SK-N-SH treated with all-trans-retinoic acid at 6 μM for 48 hours (cell line): ENCODE data around the gene TRMT61A.

Source experiments
- ATAC-seq: fragments of 200-7000 bp; cut with Tn5 transposase; 3 replicates; pipeline ENCODE4 v1.9.1; 2020; ENCODE audit warnings: mild to moderate bottlenecking, moderate library complexity
- ARNTL ChIP-seq: fragments of 450-650 bp; formaldehyde crosslinking; IDR thresholded peaks from 2 replicates; pipeline ENCODE4 v1.5.0; 2020; ENCODE audit warnings: low read depth, mild to moderate bottlenecking, moderate library complexity, borderline replicate concordance
- CREB5 ChIP-seq: fragments of 250-450 bp; sonication (Bioruptor Pico); IDR thresholded peaks from 2 replicates; pipeline ENCODE4 v1.5.1; 2020; ENCODE audit warnings: low read depth, mild to moderate bottlenecking, moderate library complexity
- CSDC2 ChIP-seq: fragments of 250-450 bp; sonication (Bioruptor Pico); IDR thresholded peaks from 2 replicates; pipeline ENCODE4 v1.5.0; 2020; ENCODE audit warnings: mild to moderate bottlenecking, moderate library complexity
- CSRNP3 ChIP-seq: fragments of 250-450 bp; sonication (Bioruptor Pico); IDR thresholded peaks from 2 replicates; pipeline ENCODE4 v1.5.1; 2021; ENCODE audit warnings: mild to moderate bottlenecking, moderate library complexity
- GLIS3 ChIP-seq: fragments of 250-450 bp; sonication (Bioruptor Pico); IDR thresholded peaks from 2 replicates; pipeline ENCODE4 v1.5.0; 2020; ENCODE audit warnings: mild to moderate bottlenecking, moderate library complexity
- OSR1 ChIP-seq: fragments of 250-450 bp; sonication (Bioruptor Pico); IDR thresholded peaks from 2 replicates; pipeline ENCODE4 v1.8.0; 2022; ENCODE audit warnings: moderate library complexity, mild to moderate bottlenecking, inconsistent platforms
- PPARA ChIP-seq: fragments of 250-450 bp; sonication (Bioruptor Pico); IDR thresholded peaks from 2 replicates; pipeline ENCODE4 v1.5.0; 2020; ENCODE audit warnings: mild to moderate bottlenecking, borderline replicate concordance
- RARB ChIP-seq: fragments of 250-450 bp; sonication (Bioruptor Pico); IDR thresholded peaks from 2 replicates; pipeline ENCODE4 v1.8.0; 2021; ENCODE audit warnings: mild to moderate bottlenecking, moderate library complexity
- SNAI2 ChIP-seq: fragments of 250-450 bp; sonication (Bioruptor Pico); IDR thresholded peaks from 2 replicates; pipeline ENCODE4 v1.5.0; 2020; ENCODE audit warnings: mild to moderate bottlenecking, moderate library complexity
- TOX ChIP-seq: fragments of 250-450 bp; sonication (Bioruptor Pico); IDR thresholded peaks from 2 replicates; pipeline ENCODE4 v1.8.0; 2021; ENCODE audit warnings: mild to moderate bottlenecking, moderate library complexity, borderline replicate concordance
- ZFP3 ChIP-seq: fragments of 250-450 bp; sonication (Bioruptor Pico); IDR thresholded peaks from 2 replicates; pipeline ENCODE4 v1.5.0; 2020; ENCODE audit warnings: mild to moderate bottlenecking, moderate library complexity
- ZFP30 ChIP-seq: fragments of 450-650 bp; formaldehyde crosslinking; IDR thresholded peaks from 2 replicates; pipeline ENCODE4 v1.5.0; 2022; ENCODE audit warnings: mild to moderate bottlenecking, moderate library complexity
- ZNF8 ChIP-seq: fragments of 450-650 bp; formaldehyde crosslinking; IDR thresholded peaks from 2 replicates; pipeline ENCODE4 v1.5.0; 2020; ENCODE audit warnings: mild to moderate bottlenecking, moderate library complexity
- TF ChIP-seq, protein P1 (sequence below): fragments of 250-450 bp; sonication (Bioruptor Pico); IDR thresholded peaks from 2 replicates; pipeline ENCODE4 v1.5.0; 2020; ENCODE audit warnings: mild to moderate bottlenecking, moderate library complexity
- TF ChIP-seq, protein P2 (sequence below): fragments of 250-450 bp; sonication (Bioruptor Pico); IDR thresholded peaks from 2 replicates; pipeline ENCODE4 v1.8.0; 2020; ENCODE audit warnings: mild to moderate bottlenecking, moderate library complexity, borderline replicate concordance
- TF ChIP-seq, protein P3 (sequence below): fragments of 250-450 bp; sonication (Bioruptor Pico); IDR thresholded peaks from 2 replicates; pipeline ENCODE4 v1.8.0; 2021; ENCODE audit warnings: low read depth, mild to moderate bottlenecking, moderate library complexity, borderline replicate concordance

The TRMT61A gene

GRCh38 chr14:103507751-103508150 is 21.2 kb upstream of the TRMT61A start:
- TF ChIP-seq SNAI2, result no peak
- TF ChIP-seq TOX (CRISPR knock-in tag), result no peak
- TF ChIP-seq PPARA (CRISPR knock-in tag), result no peak
- TF ChIP-seq, protein P1, sequence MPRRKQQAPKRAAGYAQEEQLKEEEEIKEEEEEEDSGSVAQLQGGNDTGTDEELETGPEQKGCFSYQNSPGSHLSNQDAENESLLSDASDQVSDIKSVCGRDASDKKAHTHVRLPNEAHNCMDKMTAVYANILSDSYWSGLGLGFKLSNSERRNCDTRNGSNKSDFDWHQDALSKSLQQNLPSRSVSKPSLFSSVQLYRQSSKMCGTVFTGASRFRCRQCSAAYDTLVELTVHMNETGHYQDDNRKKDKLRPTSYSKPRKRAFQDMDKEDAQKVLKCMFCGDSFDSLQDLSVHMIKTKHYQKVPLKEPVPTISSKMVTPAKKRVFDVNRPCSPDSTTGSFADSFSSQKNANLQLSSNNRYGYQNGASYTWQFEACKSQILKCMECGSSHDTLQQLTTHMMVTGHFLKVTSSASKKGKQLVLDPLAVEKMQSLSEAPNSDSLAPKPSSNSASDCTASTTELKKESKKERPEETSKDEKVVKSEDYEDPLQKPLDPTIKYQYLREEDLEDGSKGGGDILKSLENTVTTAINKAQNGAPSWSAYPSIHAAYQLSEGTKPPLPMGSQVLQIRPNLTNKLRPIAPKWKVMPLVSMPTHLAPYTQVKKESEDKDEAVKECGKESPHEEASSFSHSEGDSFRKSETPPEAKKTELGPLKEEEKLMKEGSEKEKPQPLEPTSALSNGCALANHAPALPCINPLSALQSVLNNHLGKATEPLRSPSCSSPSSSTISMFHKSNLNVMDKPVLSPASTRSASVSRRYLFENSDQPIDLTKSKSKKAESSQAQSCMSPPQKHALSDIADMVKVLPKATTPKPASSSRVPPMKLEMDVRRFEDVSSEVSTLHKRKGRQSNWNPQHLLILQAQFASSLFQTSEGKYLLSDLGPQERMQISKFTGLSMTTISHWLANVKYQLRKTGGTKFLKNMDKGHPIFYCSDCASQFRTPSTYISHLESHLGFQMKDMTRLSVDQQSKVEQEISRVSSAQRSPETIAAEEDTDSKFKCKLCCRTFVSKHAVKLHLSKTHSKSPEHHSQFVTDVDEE (CRISPR knock-in tag), result no peak
- TF ChIP-seq ARNTL (CRISPR knock-in tag), result no peak
- no peak for TF ChIP-seq CSDC2 (CRISPR knock-in tag)
- no peak for TF ChIP-seq ZFP30 (CRISPR knock-in tag)
- TF ChIP-seq CREB5 (CRISPR knock-in tag), result no peak
- TF ChIP-seq, protein P2, sequence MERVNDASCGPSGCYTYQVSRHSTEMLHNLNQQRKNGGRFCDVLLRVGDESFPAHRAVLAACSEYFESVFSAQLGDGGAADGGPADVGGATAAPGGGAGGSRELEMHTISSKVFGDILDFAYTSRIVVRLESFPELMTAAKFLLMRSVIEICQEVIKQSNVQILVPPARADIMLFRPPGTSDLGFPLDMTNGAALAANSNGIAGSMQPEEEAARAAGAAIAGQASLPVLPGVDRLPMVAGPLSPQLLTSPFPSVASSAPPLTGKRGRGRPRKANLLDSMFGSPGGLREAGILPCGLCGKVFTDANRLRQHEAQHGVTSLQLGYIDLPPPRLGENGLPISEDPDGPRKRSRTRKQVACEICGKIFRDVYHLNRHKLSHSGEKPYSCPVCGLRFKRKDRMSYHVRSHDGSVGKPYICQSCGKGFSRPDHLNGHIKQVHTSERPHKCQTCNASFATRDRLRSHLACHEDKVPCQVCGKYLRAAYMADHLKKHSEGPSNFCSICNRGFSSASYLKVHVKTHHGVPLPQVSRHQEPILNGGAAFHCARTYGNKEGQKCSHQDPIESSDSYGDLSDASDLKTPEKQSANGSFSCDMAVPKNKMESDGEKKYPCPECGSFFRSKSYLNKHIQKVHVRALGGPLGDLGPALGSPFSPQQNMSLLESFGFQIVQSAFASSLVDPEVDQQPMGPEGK, result no peak
- no peak for TF ChIP-seq ZNF8 (CRISPR knock-in tag)
- TF ChIP-seq CSRNP3 (CRISPR knock-in tag), result no peak
- TF ChIP-seq OSR1 (CRISPR knock-in tag), result no peak
- TF ChIP-seq, protein P3, sequence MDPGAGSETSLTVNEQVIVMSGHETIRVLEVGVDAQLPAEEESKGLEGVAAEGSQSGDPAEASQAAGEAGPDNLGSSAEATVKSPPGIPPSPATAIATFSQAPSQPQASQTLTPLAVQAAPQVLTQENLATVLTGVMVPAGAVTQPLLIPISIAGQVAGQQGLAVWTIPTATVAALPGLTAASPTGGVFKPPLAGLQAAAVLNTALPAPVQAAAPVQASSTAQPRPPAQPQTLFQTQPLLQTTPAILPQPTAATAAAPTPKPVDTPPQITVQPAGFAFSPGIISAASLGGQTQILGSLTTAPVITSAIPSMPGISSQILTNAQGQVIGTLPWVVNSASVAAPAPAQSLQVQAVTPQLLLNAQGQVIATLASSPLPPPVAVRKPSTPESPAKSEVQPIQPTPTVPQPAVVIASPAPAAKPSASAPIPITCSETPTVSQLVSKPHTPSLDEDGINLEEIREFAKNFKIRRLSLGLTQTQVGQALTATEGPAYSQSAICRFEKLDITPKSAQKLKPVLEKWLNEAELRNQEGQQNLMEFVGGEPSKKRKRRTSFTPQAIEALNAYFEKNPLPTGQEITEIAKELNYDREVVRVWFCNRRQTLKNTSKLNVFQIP (CRISPR knock-in tag), result no peak
- no peak for ATAC-seq

DNA sequence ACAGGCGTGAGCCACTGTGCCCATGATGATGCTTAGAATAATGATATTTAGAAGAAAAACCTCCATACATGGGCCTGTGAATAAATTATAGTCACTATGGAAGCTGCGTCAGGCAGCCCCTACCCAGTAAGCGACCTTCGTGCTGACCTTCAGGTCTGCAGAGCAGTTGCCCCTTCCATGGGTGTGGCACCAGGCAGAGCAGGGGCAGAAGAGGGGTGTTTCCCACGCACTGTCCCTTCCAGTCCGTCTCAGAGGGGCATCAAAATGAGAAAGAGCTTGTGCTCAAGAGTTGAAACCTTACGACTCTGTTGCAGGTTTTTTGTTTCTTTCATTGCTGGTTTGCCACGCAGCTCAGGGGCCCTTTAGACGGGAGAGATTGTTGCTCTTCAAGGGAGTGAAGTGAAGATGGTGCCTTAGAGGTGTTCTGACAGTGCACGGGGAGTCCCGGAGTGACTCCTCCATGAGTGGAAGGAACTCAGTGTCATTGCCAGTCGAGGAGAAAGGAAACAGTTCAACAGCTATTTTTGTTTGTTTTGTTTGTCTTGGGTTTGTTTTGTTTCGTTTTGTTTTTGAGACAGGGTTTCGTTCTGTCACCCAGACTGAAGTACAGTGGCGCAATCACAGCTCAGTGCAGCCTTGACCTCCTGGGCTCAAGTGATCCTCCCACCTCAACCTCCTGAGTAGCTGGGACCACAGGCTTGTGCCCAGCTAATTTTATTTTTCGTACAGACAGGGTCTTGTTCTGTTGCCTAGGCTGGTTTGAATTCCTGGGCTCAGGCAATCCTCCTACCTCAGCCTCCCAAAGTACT is 20.3 kb upstream of the TRMT61A start:
- ATAC-seq, result no peak
- TF ChIP-seq, protein P2, result no peak
- no peak for TF ChIP-seq RARB (CRISPR knock-in tag)
- no peak for TF ChIP-seq GLIS3 (CRISPR knock-in tag)
- no peak for TF ChIP-seq ZFP3
- TF ChIP-seq CSDC2 (CRISPR knock-in tag), result no peak
- TF ChIP-seq, all 23 proteins: peak for 0
